MM.1S (cell line): ENCODE results near the gene HRK.

Source experiments
- EZH2phosphoT487 ChIP-seq: fragments of 300-600 bp; sonication (generic); IDR thresholded peaks from 2 replicates; pipeline ENCODE4 v1.6.1; 2018; ENCODE audit warnings: antibody characterized with exemption, low read length
- TF ChIP-seq, protein P1 (sequence below): fragments of 300-600 bp; sonication (generic); IDR thresholded peaks from 2 replicates; pipeline ENCODE4 v1.5.1; 2016; ENCODE audit warnings: antibody characterized with exemption, low read length, mixed read lengths

DNA sequence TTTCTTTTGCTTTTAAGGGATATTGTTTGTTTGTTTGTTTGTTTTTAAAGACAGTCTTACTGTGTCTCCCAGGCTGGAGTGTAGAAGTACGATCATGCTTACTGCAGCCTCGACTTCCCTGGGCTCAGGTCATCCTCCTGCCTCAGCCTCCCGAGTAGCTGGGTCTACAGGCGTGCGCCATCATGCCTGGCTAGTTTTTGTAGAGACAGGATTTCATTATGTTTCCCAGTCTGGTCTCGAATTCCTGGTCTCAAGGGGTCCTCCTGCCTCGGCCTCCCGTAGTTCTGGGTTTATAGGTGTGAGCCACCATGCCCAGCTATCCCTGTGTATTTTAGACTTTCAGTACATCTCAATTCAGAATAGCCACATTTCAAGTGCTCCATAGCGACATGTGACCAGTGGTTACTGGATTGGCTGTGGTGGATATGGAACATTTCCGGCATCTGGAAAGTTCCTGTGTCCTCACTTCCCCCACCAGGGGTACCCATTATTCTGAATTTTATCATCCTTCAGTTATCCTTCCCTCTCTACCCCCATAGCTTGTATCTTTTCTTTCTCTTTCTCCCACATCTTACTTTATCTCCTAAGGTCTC lies 61.1 kb downstream of the HRK start:
- TF ChIP-seq, protein P1, sequence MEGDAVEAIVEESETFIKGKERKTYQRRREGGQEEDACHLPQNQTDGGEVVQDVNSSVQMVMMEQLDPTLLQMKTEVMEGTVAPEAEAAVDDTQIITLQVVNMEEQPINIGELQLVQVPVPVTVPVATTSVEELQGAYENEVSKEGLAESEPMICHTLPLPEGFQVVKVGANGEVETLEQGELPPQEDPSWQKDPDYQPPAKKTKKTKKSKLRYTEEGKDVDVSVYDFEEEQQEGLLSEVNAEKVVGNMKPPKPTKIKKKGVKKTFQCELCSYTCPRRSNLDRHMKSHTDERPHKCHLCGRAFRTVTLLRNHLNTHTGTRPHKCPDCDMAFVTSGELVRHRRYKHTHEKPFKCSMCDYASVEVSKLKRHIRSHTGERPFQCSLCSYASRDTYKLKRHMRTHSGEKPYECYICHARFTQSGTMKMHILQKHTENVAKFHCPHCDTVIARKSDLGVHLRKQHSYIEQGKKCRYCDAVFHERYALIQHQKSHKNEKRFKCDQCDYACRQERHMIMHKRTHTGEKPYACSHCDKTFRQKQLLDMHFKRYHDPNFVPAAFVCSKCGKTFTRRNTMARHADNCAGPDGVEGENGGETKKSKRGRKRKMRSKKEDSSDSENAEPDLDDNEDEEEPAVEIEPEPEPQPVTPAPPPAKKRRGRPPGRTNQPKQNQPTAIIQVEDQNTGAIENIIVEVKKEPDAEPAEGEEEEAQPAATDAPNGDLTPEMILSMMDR = no peak
- TF ChIP-seq EZH2phosphoT487 = no peak
